Stimulated activated CD4-positive, alpha-beta T cell treated with anti-CD3 and anti-CD28 coated beads, Interleukin-12 subunit alpha, Interleukin-12 subunit beta, amount 100 ng/mL, for 24 hours (primary cell): ENCODE measurements around the gene NTM.

ENCODE experiments used
- DNase-seq, 2 experiments: peaks; one replicate each; pipeline ENCODE4 v3.0.0-alpha.2; 2020; ENCODE audit warnings: low read depth in 2 of 2

NTM gene

DNA sequence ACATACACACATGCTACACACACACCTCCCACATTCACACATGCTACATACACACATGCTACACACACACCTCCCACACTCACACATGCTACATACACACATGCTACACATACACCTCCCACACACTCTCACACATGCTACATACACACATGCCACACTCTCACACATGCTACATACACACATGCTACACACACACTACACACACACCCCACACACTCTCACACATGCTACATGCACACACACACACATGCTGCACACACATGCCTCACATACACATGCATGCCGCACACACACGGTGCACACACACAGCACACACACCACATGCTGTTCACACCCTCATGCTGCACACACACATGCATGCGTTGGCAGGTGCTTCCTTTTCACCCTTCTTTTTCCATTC is 495.4 kb downstream of the NTM start:
- no peak for DNase-seq

DNA sequence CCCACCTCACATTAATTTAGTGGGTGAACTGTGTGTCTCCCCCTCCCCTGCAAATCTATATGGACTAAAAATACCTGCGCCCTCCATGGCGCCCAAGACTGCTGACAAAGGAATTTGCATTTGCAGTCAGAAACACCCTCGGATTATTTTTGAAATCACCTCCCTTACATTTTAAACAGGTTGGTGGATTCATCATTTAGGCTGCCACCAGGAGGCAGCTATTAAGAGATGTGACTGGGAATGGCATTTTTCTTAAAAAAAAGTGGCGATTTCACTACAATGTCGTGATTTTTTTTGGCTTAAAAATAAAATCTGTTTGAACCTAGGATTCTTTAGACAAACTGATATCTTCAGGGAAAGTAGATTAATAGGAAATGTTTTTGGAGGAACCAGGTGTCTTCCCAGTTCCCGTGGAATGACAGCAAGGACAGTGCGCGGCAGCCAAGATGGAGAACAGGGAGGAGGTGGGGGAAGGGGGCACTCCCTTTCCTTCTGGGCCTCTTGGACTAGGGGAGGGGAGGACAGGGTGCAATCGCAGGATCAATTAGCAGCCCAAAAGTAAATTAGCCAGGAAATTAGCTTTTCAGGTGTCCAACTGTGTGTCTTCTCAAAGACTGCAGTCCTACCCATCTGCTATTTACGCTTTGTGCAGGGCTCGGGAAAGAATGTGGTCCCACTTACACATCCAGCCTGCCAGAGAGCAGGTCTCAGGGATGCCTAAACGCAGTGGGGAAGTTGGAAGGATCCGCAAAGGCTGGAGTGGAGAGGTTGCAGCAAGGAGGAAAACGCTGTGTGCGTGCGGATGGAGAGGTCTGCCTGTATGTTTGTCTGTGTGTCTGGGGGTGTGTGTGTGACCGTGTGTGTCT is 496.4 kb downstream of the NTM start:
- DNase-seq = no peak

DNA sequence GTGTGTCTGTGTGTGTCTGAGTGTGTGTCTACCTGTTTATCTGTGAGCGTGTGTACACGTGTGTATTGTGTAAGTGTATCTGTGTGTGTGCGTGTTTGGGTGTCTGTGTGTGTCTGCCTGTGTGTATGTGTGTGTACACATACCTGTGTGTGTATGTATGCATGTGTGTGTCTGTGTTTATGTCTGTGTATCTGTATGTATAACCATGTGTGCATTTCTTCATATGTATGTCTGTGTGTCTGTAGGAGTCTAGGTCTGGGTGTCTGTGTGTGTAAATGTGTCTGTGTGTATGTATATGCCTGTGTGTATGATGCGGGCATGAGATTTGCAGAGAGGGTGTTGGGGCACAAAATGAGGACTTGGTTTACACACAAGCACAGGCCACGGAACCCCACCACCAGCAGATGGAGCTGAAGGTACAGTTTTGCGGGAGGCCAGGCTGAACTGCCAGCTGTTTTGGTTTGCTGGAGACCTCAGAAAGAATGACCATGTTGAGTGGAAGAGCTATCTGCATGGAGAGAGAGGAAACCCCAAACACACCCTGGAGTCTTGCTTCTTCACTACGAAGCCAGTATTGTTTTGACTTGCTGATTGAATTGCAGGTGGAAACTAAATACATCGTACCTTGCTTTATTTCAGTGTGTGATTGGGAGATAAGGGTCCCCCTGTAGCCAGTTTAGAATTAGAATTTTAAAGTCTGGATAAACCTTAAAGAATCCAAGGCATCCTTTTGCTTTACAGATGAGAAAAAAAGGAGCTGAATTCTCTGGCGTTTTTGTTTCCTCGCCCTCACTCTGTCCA is 497.2 kb downstream of the NTM start:
- DNase-seq = no peak

DNA sequence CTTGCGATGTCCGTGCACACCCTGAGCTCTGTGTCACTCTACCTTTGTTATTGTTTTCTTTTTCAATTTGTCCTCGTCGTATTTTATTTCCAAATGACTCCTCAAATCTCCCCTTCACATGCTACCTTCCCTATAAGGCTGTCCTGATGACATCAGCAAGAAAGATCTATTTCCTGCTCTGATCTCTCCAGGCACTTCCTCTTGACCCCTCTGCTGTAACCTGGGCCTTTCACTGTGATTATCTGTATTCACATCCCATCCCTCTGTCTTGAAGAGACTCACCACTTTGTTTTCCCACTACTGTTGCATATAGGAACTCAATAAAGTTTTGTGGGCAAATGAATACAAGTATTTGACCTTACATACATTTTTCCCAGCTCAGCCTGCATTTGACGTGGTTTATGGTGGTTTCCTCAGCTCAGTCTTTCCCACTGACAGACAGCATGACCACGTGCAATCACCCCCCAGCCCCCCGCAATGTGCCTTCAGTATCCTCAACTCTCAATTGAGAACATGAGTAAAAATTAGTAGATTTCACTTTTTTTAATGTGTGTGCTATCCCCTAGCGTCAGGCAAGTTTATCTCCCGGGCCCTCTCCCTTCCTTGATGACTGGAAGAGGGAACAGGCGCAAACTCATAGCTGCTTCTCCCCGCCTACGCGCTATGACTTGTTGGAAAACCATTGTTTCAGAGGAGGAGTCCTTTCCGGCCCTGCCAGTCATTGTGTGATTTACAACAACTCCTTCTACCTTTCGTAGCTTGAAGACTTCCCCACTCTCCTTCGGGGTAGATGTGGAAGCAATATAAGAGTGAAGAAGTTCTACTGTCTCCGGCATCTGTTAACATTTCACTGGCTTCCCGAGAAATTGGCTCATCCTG is 498.5 kb downstream of the NTM start:
- DNase-seq = no peak

DNA sequence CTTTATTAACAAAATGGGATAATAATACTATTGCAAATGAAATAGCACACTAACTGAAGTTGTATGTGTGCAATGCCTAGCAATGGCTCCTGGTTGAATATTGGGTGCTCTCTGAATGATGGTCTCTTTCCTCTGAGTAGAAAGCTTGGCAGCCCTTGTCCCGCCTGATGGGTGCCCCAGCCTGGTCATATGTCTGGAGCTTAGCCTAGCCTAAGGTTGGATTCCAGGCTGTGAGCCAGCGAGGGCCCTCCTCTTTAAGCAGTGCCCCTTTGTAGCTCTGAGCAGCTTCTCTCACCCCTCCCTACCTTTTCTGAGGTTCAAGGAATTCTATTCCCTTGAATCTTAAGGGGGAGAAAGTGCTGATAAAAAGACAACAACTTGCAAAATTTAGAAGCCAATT is 499.9 kb downstream of the NTM start:
- DNase-seq = no peak

DNA sequence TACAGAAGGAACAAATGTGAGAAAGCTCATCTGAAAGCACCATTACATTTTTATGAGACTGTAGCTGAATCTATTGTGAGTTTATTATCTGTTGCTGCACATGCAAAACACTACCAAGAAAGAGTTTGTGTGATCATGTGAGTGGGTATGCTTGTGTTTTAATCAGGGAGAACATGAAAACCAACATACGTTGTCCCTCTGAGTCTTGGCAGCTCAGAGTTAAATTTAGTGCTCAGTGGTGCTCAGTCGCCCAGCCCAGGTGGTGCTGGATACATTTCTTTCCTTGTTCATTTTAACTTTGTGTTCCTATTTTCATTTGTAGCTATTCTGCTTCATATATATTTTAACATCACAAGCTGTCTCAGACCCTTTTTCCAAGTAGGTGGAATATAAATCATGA is 500.6 kb downstream of the NTM start:
- DNase-seq = no peak

DNA sequence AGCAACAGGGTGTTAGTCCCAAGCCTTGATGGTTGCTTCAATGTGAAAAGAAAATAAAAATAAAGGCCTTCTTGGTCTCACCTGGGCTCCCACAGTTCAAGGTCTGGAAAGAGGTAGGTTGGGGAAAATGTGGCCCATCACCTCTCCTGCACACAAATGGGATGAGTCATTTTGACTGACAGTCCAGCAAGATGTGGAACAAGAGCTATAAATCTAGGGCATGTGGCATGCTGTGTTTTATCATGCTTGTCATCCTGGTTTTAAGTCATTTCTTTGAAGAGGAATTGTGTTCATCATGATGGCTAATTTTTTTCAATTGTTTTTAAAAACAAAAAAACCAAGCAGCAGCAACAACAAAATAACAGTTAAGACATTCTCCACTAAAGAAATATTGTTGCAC is 503.7 kb downstream of the NTM start:
- DNase-seq = no peak

DNA sequence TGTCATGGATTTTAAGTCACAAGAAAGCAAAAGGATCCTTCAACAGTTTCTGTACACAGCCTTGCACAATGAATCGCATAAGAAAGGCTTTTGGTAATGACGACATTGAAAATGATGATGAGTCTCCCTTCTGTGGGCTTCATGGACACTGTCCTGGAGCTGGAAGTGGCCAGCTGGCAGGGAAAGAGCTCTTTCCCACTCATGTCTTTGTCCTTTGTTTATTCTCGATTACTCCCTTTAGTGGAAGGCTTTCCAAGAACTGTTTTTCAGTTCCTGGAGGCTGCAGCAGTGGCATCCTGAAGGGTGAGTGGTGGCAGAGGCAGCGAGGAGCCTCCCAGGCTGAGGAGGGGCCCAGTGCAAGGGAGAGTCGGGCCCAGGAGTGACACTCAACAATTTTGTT is 505.2 kb downstream of the NTM start:
- DNase-seq = no peak

DNA sequence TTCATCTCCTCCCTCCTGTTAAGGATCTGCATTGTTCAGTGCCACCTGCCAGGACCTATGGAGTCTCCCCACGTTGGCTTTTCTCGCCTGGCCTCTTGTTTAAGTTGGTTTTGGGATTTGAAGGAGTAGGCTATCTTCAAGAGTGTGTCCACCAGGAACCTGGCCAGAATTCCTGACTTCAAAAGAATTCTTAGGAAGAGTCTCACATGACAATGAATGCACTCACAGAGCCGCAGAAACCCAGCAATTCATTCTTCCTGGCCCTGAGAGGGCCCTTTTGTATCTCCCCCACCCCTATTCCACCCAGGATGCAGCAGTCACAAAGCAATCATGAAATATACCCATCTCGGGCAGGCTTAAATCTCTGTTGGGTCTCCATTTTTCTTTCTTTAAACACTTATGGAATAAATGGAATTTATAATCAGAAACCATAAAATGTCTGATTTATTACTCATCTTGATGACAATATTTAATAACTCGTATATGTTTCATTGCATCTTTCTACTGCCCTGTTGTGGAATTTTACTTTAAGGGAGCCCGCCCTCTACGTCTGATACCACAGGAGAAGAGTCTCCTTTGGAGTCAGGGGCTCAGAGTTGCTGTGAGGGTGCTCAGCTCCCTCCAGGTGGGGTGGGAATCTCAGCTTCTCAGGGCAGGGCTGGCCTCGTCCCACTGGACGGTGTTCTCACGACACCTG is 507.0 kb downstream of the NTM start:
- DNase-seq = no peak

DNA sequence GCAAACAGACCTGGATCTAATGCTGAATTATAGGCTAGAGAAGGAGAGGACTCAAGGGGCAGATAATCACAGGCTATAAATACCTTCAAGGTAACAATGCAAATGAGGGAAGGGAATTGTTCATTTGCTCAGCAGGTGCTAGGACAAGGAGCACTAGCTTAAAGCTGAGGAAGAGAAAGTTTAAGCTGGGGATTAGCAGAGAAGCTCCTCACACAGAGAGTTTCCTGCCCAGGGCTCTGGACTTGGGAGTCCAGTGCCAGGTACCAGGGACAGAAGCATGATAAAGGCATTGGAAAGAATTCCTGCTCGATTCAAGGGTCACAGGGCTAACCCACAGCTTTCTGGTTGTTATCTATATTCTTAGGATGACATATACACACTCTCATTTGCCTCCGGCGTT is 509.9 kb downstream of the NTM start:
- no peak for DNase-seq

DNA sequence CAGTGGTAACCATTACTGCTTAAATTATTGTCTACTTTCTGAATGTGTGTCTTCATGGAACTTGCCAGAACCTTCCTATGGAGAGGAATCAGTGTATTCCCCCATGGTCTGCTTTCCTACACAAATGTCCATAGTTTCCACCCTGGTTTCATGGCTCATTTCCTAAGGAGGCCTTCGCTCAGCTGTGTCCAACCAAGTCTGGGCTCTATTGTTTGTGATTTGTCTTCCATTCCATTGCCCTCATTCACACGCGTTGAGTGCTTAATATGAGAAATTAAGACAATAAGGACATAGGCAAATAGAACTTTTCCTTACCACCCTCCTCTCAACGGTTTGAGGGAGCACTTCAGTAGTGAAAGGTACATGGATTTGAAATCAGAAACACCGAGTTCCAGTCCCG is 510.6 kb downstream of the NTM start:
- DNase-seq = no peak

DNA sequence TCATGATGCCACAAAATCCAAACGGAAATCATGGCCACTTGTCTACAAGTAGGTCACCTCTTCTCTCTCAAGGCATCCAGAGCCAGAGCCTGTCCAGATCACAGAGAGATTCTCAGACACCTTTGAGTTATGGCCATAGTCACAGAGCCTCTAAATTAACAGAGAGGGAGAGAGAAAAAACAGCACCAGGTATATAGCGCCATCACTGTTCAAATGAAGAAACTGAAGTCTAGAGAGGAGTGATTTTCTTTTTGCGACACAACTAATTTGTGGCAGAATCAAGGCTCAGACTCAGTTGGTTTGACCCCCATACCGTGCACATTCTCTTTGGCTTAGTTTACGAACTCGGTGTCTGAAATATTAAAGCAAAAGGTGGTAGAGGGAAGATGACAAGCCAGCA is 512.9 kb downstream of the NTM start:
- DNase-seq = no peak

DNA sequence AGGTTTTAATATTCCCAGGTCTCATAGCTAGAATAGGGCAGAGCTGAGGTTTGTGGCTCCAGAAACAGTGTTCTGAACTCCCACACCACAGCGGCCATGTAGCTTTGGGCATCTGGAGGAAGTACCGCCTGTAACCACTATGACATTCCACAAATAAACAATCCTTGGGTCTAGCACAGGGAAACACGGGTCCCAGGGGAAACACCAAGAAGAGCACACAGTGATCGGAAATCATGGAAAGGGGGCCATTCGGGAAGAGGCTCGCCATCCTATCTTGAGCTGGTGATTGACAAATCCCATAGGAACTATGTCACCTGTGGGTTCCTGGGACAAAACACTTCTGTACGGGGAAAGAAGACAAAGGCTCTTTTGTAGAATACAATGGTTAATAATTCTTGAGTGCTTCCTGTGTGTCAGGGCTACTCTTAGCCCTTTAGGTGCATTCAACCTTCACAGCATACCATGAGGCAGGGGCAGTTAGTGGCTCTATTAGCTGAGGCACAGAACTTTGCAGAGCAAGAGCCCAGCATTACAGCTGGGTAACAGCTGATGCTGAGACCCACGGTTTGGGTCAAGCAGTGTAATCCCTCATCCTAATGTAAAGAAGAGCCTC is 514.2 kb downstream of the NTM start:
- DNase-seq = no peak

DNA sequence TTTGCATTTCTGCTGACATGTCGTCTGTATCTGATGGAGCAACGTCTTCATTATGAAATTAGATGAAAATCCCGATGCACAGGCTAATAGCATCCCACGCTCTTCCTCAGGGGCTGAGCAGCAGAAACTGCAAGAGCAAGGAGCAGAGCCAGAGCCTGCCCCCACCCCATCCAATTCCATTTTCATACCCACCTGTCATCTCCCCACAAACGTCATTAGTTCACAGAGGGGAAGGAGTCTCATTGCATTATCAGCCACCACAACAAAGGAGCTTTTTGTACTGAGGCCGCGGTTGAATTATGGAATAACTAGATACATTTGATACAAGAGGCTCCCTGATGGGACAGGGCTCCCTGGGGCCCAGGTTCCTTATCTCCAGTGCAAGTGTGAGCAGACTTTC is 515.0 kb downstream of the NTM start:
- no peak for DNase-seq

DNA sequence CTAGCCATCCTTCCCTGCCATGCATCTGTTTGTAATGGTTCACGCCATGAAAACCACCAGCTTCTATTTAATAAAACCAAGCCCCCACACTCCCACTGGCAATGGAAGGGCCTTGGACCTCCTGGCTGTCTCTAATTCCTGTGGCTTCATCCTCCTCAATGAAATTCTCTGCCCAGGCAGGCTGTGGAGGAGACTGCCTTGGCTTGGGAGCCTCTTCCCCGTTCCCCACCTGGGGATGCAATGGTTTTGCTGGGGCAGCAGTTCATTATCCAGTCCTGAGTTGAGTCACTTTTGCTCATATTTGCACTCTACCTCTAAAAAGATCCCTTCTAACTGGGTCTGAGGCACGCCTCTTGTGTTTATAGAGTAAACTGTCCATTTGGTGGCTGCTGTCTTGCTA is 515.8 kb downstream of the NTM start:
- DNase-seq = no peak

DNA sequence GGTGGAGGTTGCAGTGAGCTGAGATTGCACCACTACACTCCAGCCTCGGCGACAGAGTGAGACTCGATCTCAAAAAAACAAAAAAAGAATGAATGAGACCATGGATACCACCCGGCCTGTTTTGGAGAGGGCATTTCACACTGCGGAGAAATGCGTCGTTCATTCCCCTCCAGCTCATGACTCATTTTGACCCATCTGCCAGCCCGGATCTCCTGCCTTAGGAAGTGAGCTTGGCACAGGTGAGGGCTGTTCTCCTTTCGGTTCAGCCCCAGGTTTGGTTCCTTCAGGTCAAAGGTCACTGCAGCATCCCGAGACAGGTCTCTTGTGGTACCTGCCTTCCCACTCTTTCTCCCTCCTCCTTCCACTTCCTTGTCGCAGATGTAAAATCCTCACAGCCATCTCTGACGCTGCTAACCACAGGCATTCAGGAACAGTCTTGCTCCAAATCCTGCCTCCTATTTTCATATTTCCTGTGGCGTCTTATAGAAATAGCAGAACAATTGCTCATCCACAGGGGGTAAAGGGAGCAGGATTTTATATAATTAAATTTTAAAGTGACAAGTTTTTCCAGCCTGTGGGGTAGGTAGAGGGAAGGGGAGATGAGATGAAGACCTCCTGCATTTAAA is 517.9 kb downstream of the NTM start:
- DNase-seq = no peak

DNA sequence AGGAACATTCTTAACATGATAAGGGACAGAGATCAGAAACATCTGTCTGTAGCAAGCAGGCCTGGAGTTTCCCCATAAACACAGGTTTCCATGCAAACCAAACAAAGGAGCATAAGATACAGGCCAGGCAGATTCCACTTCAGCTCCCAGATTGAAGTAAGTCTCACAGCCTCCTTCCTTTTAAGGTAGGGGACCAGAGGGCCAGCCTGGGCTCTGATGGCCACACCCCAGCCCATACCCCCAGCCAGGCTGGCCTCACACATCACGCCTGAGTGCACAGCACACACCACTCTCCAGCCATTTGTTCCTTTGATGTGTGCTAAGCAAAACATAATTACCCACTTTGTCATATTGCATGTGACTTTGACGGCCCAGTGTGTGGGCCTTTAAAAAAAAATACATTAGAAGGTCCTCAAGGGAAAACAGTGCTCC is 518.7 kb downstream of the NTM start:
- DNase-seq = no peak

DNA sequence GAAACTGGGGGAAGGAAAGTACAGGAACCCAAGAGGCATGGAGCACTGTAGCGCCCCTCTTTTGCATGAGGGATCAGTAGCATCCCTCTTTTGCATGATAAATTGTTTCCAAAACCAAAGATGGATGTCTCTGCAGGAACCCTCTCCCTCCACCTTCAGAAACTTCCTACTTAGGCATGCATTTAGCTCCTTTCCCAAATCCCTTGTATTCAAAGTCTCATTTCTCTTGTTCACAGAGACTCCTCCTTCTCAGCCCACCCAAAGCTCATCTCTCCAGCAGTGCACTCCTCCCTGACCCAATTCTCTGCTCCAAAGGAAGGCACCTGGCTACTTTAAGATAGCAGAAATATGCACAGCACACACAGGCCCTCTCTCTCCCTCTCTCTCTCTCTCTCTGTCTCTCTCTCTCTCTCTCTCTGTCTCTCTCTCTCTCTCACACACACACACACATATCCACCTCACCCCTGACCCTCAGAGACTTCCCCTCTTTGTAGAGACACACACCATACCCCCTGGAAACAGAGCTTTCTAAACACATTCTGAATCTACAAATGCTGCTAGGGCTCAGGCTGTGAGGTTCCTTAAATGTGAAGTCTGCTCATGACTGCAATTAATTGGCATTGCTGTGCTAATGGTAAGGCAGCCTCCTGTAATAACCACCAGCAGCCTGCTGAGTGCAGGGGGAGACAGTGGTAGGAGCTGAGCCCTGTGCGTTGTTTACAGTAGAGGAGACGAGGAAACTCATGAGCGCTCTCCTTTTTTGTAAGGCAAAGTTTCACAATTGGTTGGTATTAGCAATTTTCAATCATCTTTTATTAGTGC is 519.6 kb downstream of the NTM start:
- DNase-seq = no peak

DNA sequence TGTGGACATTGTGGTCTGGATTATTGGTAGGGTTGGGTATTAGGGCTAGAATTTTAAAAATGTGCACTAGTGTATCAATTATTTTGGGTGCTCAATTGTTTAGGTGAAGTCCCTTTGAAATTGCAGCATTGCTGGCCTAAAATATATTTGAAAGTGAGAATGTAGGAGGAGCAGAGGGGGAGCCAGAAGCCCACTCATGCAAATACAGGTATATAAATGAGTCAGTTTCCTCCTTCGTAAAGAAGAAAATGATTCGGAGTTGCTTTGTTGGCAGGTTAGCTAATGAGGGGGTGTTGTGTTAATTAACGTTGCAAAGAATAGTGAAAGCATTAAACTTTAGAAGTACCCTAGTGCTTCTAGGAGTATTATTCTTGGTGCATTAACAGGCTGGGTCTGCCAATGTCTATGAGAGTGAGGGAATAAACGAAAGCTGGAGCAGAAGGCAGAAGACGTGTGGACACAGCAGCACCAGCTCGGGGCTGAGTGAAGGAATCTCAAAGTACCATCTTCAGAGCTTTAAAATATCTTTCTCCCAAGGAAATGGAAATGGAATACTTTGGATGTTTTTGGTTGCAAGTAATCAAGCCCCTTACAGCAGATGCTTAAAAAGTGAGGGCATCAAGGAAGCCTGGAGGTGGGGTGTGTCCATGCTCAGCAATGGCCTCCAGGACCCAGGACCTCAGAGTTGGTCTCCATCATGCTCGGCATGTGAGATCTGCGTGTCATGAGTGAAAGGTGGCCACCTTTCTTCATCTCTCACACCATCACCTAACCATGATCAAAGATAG is 522.9 kb downstream of the NTM start:
- no peak for DNase-seq
